Endothelial cell of umbilical vein (primary cell): Measurements from ENCODE around the gene CARD19. TPM values are rescaled to one million over a fixed set of nuclear protein-coding genes. Genes with fewer than 3 reads are reported as not detected.

Experiments
- BruUV-seq: library from RNA; stranded (reverse); fragments of 400-500 nt; replicated peaks from 2 replicates; lab custom pipeline; 2021; lab: Mats Ljungman, UMichigan
- CTCF ChIA-PET: fragments of 300-600, 350-600 bp; sonication (Branson Sonifier 250); formaldehyde crosslinking; loops from one replicate; lab custom pipeline; 2021; ENCODE audit warnings: antibody characterized with exemption, inconsistent platforms; lab: Charles Lee
- POLR2A ChIA-PET: fragments of 300-600, 350-600 bp; sonication (Branson Sonifier 250); formaldehyde crosslinking; loops from one replicate; lab custom pipeline; 2021; ENCODE audit warnings: antibody characterized with exemption, inconsistent platforms; lab: Charles Lee
- DNase-seq: peaks from one replicate; pipeline ENCODE4 v3.0.0-alpha.2; 2011; ENCODE audit warnings: low read depth, low spot score
- FAIRE-seq: peaks from 2 replicates; lab custom pipeline; 2011; peaks lifted over from hg19 to GRCh38; lab: Jason Lieb, UNC
- H2AFZ ChIP-seq: 2 replicates; pipeline ENCODE4 v1.6.0; 2012; ENCODE audit warnings: low read depth, low read length, control low read depth, inconsistent platforms
- H3K27ac ChIP-seq: 2 replicates; pipeline ENCODE4 v1.5.1; 2011; ENCODE audit warnings: low read depth, mild to moderate bottlenecking, control low read depth, low read length, moderate library complexity; ENCODE audit not compliant: insufficient read depth
- H3K27me3 ChIP-seq, 2 experiments: 2 replicates each; pipeline versions ENCODE4 v1.6.0 to v1.6.1; 2011; ENCODE audit warnings: low read length in 2 of 2, mixed read lengths in 1 of 2; ENCODE audit not compliant: control insufficient read depth in 2 of 2, insufficient read depth in 2 of 2
- H3K36me3 ChIP-seq, 2 experiments: 2 replicates in 1 of 2; 3 replicates in 1 of 2; pipeline ENCODE4 v1.5.1; 2011; ENCODE audit warnings: low read length in 2 of 2, mild to moderate bottlenecking in 1 of 2, moderate library complexity in 1 of 2; ENCODE audit not compliant: control insufficient read depth in 2 of 2, insufficient read depth in 2 of 2; ENCODE audit errors: extremely low read depth in 1 of 2
- H3K4me1 ChIP-seq: 3 replicates; pipeline ENCODE4 v1.5.1; 2011; ENCODE audit warnings: mild to moderate bottlenecking, low read length; ENCODE audit not compliant: control insufficient read depth, insufficient read depth; ENCODE audit errors: extremely low read depth
- H3K4me2 ChIP-seq: 2 replicates; pipeline ENCODE4 v1.6.1; 2011; ENCODE audit warnings: low read length, control low read depth, mixed read lengths; ENCODE audit not compliant: insufficient read depth
- H3K4me3 ChIP-seq, 3 experiments: fragments of 200-600 bp in 1 of 3; sonication (generic), shearing (Covaris generic) in 1 of 3; replicated peaks in 1 of 3; 2 replicates each; pipeline ENCODE4 v1.5.1; 2011 to 2016; ENCODE audit warnings: control low read depth in 3 of 3, low read length in 3 of 3, mild to moderate bottlenecking in 2 of 3, inconsistent platforms in 1 of 3, low read depth in 1 of 3, moderate library complexity in 1 of 3; ENCODE audit not compliant: insufficient read depth in 1 of 3
- H3K79me2 ChIP-seq: 2 replicates; pipeline ENCODE4 v1.6.0; 2012; ENCODE audit warnings: low read length, inconsistent platforms; ENCODE audit not compliant: control insufficient read depth, insufficient read depth
- H3K9ac ChIP-seq: replicated peaks from 2 replicates; pipeline ENCODE3; 2011; ENCODE audit warnings: low read length, control low read depth; ENCODE audit not compliant: insufficient read depth; ENCODE audit errors: extremely low read depth
- H3K9me1 ChIP-seq: replicated peaks from 3 replicates; pipeline ENCODE4 v1.6.0; 2011; ENCODE audit warnings: mild to moderate bottlenecking, low read length; ENCODE audit not compliant: control insufficient read depth, insufficient read depth; ENCODE audit errors: extremely low read depth
- H3K9me3 ChIP-seq: replicated peaks from 2 replicates; pipeline ENCODE4 v1.5.1; 2012; ENCODE audit warnings: low read length, inconsistent platforms; ENCODE audit not compliant: control insufficient read depth, insufficient read depth
- H4K20me1 ChIP-seq: replicated peaks from 2 replicates; pipeline ENCODE3; 2011; ENCODE audit warnings: mild to moderate bottlenecking, low read length; ENCODE audit not compliant: control insufficient read depth, insufficient read depth; ENCODE audit errors: extremely low read depth
- CTCF ChIP-seq, 2 donors: IDR thresholded peaks; 1 replicate in 1 of 2; 2 replicates in 1 of 2; pipeline ENCODE4 v1.5.1; 2011; ENCODE audit warnings: low read length in 2 of 2, mild to moderate bottlenecking in 2 of 2, moderate library complexity in 2 of 2, control low read depth in 1 of 2, inconsistent platforms in 1 of 2, low read depth in 1 of 2; ENCODE audit not compliant: insufficient read depth in 1 of 2; ENCODE audit errors: extremely low read depth in 1 of 2
- EZH2 ChIP-seq: IDR thresholded peaks from 2 replicates; pipeline ENCODE4 v1.6.1; 2012; ENCODE audit warnings: borderline replicate concordance, low read depth, mild to moderate bottlenecking, moderate library complexity, low read length, inconsistent platforms; ENCODE audit not compliant: severe bottlenecking
- MYC ChIP-seq: IDR thresholded peaks from one replicate; pipeline ENCODE4 v1.6.1; 2011; ENCODE audit warnings: mild to moderate bottlenecking, low read depth, low read length
- POLR2A ChIP-seq: IDR thresholded peaks from 2 replicates; pipeline ENCODE4 v1.6.1; 2012; ENCODE audit warnings: low read depth, mild to moderate bottlenecking, control low read depth, low read length
- POLR2AphosphoS5 ChIP-seq: IDR thresholded peaks from 2 replicates; pipeline ENCODE4 v1.6.1; 2012; ENCODE audit warnings: low read depth, mild to moderate bottlenecking, control low read depth, low read length, moderate library complexity; ENCODE audit not compliant: insufficient read depth
- dilution Hi-C: fragments of 300-500 bp; cut with MboI; formaldehyde crosslinking; loops from one replicate; pipeline ENCODE4 v1.15.0; 2019; ENCODE audit warnings: low sequenced_read_pairs; ENCODE audit not compliant: extremely low pct_ligation_motif_present
- intact Hi-C: fragments of 100-400 bp; cut with micrococcal nuclease; formaldehyde crosslinking; loops from one replicate; pipeline ENCODE4 v1.10.0; 2022
- polyA plus RNA-seq, 4 experiments: library from polyadenylated mRNA; depleted of rRNA in 3 of 4; stranded (reverse) in 3 of 4; unstranded in 1 of 4; fragments of >200 nt; gene quantifications; 2 replicates each; pipeline versions ENCODE4 v1.2.1 to v1.2.3, GENCODE V29; 2011 to 2012; ENCODE audit warnings: missing spikeins in 1 of 4
- total RNA-seq: library from RNA; stranded (reverse); gene quantifications from 2 replicates; pipeline ENCODE4 v1.2.3, GENCODE V29; 2021

Gene CARD19
- total and polyA plus RNA-seq, 2 donors (not counting 3 experiments of a cell fraction or from before 2014, with no cell fraction given): 45.7 to 148 TPM

- Histone ChIP-seq H3K27ac (no peak overlapping the region), H3K79me2 (peaks cover 29% of the 10 kb centered on the region), H3K9me3 (no peaks in the 10 kb centered on the region), H3K4me3 (no peak overlapping the region), H3K9me1 (no peaks in the 10 kb centered on the region), H3K27me3 (no peaks in the 10 kb centered on the region), H3K36me3 (peaks cover 8 to 29% of the 10 kb centered on the region in 2 experiments), H3K4me2 (no peak overlapping the region), H3K9ac (no peak overlapping the region), H3K4me1 (no peaks in the 10 kb centered on the region), H2AFZ (no peak overlapping the region), H4K20me1 (peaks cover 2% of the 10 kb centered on the region)
- dilution Hi-C loops: no loop called here
- BruUV-seq: no TSS peak
- DNase-seq: no peak
- POLR2A ChIA-PET: no interaction called here
- TF ChIP-seq POLR2A: no peak
- TF ChIP-seq MYC: no peak
- no peak for TF ChIP-seq CTCF (IDR thresholded peaks at IDR 0.05; ENCODE audit: extremely low read depth in 1 of 2, insufficient read depth in 1 of 2, low read depth in 1 of 2, low read length in 2 of 2)
- CTCF ChIA-PET: interaction anchor here (1.9 to 5.7 kb wide), 4 partner anchors 8 to 196 kb away, joined by 24 to 70 read pairs (median 50); no protein-coding TSS in a partner anchor
- intact Hi-C loops: no loop called here
- no peak for FAIRE-seq
These were observed 14.4 kb downstream of the CARD19 start for GRCh38 chr9:93110311-93110855.

GRCh38 chr9:93111001-93111370, 15.0 kb downstream of the CARD19 start:
- intact Hi-C loops: no loop called here

More at GRCh38 chr9:93111001-93111370, 15.0 kb downstream of the CARD19 start:
- no peak overlapping the region for H3K4me3 ChIP-seq
- FAIRE-seq (no peak), DNase-seq (no peak)
- peaks cover 2% of the 10 kb centered on the region for H4K20me1 ChIP-seq
- H3K9me1 ChIP-seq: no peaks in the 10 kb centered on the region
- no peak overlapping the region for H3K9ac ChIP-seq
- dilution Hi-C loops: no loop called here
- no peaks in the 10 kb centered on the region for H3K9me3 ChIP-seq
- ChIA-PET POLR2A (no interaction called here), CTCF (no interaction called here)
- no peak overlapping the region for H2AFZ ChIP-seq
- H3K27me3 ChIP-seq: no peaks in the 10 kb centered on the region
- H3K79me2 ChIP-seq: peaks cover 23% of the 10 kb centered on the region
- H3K4me2 ChIP-seq: no peak overlapping the region
- H3K27ac ChIP-seq: no peak overlapping the region
- peaks cover 8 to 29% of the 10 kb centered on the region in 2 experiments for H3K36me3 ChIP-seq
- no peaks in the 10 kb centered on the region for H3K4me1 ChIP-seq
- TF ChIP-seq EZH2: no peak
- no peak for TF ChIP-seq POLR2AphosphoS5
- no peak for TF ChIP-seq CTCF (IDR thresholded peaks at IDR 0.05; ENCODE audit: extremely low read depth in 1 of 2, insufficient read depth in 1 of 2, low read depth in 1 of 2, low read length in 2 of 2)
- TF ChIP-seq MYC: no peak
- BruUV-seq: no TSS peak
